Small intestine (tissue), 7 donors: ENCODE measurements around the gene SMARCD3. TPM values are rescaled to one million over a fixed set of nuclear protein-coding genes. Genes with fewer than 3 reads are reported as not detected.

ENCODE experiments used
- DNase-seq, 2 donors: peaks; one replicate each; pipeline versions ENCODE4 v3.0.0 to v3.0.0-alpha.2; 2013
- FAIRE-seq: peaks from 2 replicates; lab custom pipeline; 2012; peaks lifted over from hg19 to GRCh38; lab: Jason Lieb, UNC
- H3K27ac ChIP-seq, 3 donors: one replicate each; pipeline ENCODE4 v1.5.1; 2013; ENCODE audit warnings: low read length in 2 of 3, mild to moderate bottlenecking in 2 of 3, control low read depth in 1 of 3, inconsistent platforms in 1 of 3, low read depth in 1 of 3, moderate library complexity in 1 of 3
- H3K27me3 ChIP-seq, 3 donors: one replicate each; pipeline ENCODE4 v1.6.1; 2013; ENCODE audit warnings: low read length in 3 of 3, inconsistent platforms in 1 of 3; ENCODE audit not compliant: control insufficient read depth in 3 of 3, insufficient read depth in 3 of 3
- H3K36me3 ChIP-seq, 3 donors: one replicate each; pipeline ENCODE4 v1.6.1; 2013; ENCODE audit warnings: low read length in 3 of 3, inconsistent platforms in 1 of 3, low read depth in 1 of 3, mild to moderate bottlenecking in 1 of 3, moderate library complexity in 1 of 3; ENCODE audit not compliant: control insufficient read depth in 3 of 3, insufficient read depth in 2 of 3
- H3K4me1 ChIP-seq, 3 donors: one replicate each; pipeline ENCODE4 v1.6.1; 2013; ENCODE audit warnings: low read length in 2 of 3, inconsistent platforms in 1 of 3, low read depth in 1 of 3, mild to moderate bottlenecking in 1 of 3, moderate library complexity in 1 of 3; ENCODE audit not compliant: control insufficient read depth in 3 of 3, insufficient read depth in 2 of 3
- H3K4me3 ChIP-seq, 3 donors: one replicate each; pipeline ENCODE4 v1.5.1; 2013; ENCODE audit warnings: low read length in 3 of 3, control low read depth in 1 of 3, inconsistent platforms in 1 of 3, low read depth in 1 of 3, mild to moderate bottlenecking in 1 of 3, moderate library complexity in 1 of 3
- H3K9me3 ChIP-seq, 2 donors: one replicate each; pipeline ENCODE4 v1.6.1; 2013; ENCODE audit warnings: low read depth in 1 of 2, low read length in 1 of 2; ENCODE audit not compliant: control insufficient read depth in 2 of 2, insufficient read depth in 1 of 2
- WGBS, 3 donors: extraction: QIAGEN DNeasy Blood & Tissue Kit; methylation state at CpG; one replicate each; pipeline ENCODE4 v1.1.7; 2013; 5-methylcytosine and 5-hydroxymethylcytosine counted together
- polyA plus RNA-seq, 4 donors: library from polyadenylated mRNA; stranded (reverse) in 3 of 4; unstranded in 1 of 4; fragments of 200-250 nt in 3 of 4; fragments of 120-200 nt in 1 of 4; gene quantifications; one replicate each; pipeline versions ENCODE4 v1.2.1 to v1.2.3, GENCODE V29; 2013
- donor health status: healthy with polysubstance abuse.
- donor health status: control.
- donor health status: control.
- donor health status: Bipolar disorder and iron deficiency.
- donor health status: healthy.

Gene SMARCD3
- polyA plus RNA-seq, 4 donors, result 0.89 to 16.0 (median 10.3) TPM

- Histone ChIP-seq H3K4me3 (no peak overlapping the region), H3K27me3 (no peaks in the 10 kb centered on the region), H3K27ac (no peak overlapping the region), H3K36me3 (peaks cover 10 to 61% (median 16%) of the 10 kb centered on the region in 3 donors), H3K9me3 (no peaks in the 10 kb centered on the region), H3K4me1 (peaks cover 0 to 9% (median 3%) of the 10 kb centered on the region in 3 donors)
- DNase-seq (no peak), FAIRE-seq (no peak)
- 92 to 94% (median 92%) methylated on average over 28 of the region's 28 CpGs for WGBS, 3 donors
Observed at GRCh38 chr7:151235091-151235787, 13.3 kb downstream of the SMARCD3 start.

- Histone ChIP-seq H3K36me3 (peaks cover 10 to 47% (median 12%) of the 10 kb centered on the region in 3 donors), H3K27ac (no peak overlapping the region), H3K9me3 (no peaks in the 10 kb centered on the region), H3K4me1 (peaks cover 0 to 9% (median 3%) of the 10 kb centered on the region in 3 donors), H3K4me3 (peak overlapping the region in 1 of 3 donors; percentile 97), H3K27me3 (no peaks in the 10 kb centered on the region)
- FAIRE-seq (no peak), DNase-seq (no peak)
- 76 to 82% (median 79%) methylated on average over 9 of the region's 9 CpGs for WGBS, 3 donors
Observed at GRCh38 chr7:151233804-151234203, 14.7 kb downstream of the SMARCD3 start.

DNA sequence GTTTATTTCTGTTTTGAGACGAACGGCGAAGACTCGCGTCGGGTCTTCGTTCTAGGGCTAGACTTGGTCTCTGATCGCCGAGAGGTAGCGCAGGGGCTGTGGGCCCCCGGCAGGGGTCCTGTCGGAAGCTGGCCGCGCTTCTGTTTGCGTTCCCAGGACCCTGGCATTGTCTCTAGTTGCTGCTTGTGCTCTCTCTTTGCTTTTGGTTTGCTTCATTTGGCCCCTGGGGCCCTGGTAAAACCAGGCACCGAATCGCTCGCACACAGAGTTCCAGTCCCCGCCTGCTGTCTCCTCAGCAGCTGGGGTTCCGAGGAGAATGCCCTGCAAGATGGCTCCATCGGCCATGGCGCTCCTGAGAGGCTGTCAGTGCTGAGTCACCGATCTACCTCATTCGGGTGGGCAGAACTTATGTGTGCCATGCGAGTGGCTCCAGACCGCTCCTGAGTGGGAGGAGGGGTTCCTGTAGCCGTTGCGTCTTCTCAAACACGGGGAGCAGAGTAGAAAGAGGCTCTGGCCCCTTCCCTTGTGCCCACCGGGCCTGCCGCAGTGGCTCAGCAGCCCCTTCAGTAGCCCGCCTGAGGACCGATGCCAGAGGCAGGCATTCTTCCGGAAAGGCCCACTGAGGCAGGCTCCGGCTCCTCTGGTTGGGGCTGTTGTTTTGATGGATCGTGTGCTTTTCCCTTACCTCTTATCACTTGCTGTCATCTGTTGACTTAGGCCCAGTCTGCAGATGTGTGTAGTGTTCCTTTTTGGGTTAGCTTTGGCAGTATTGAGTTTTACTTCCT, 15.4 kb downstream of the SMARCD3 start:
- no peaks in the 10 kb centered on the region for H3K27me3 ChIP-seq
- no peaks in the 10 kb centered on the region for H3K9me3 ChIP-seq
- H3K4me1 ChIP-seq, result peaks cover 0 to 10% (median 3%) of the 10 kb centered on the region in 3 donors
- peak overlapping the region; percentile 8 to 66 (median 26) for H3K27ac ChIP-seq
- 6 to 7% (median 6%) methylated on average over 36 of the region's 36 CpGs for WGBS, 3 donors
- FAIRE-seq (no peak), DNase-seq (peak; percentile 41 to 61)
- H3K36me3 ChIP-seq, result peaks cover 9 to 40% (median 12%) of the 10 kb centered on the region in 3 donors
- H3K4me3 ChIP-seq, result peak overlapping the region; percentile 93 to 97 (median 95)

- 0 to 1% (median 0%) methylated on average over 57 to 79 of the region's 79 CpGs for WGBS, 3 donors
Observed at GRCh38 chr7:151232091-151232916, 16.2 kb downstream of the SMARCD3 start, which contains the start of gene CHPF2. CHPF2 (plus strand) TSS chr7:151232483; CDS start chr7:151234012, 1,529 bp downstream.

GRCh38 chr7:151231080-151231479, 17.4 kb downstream of the SMARCD3 start:
- WGBS, 3 donors, result 52 to 83% (median 77%) methylated on average over 1 of the region's 1 CpG
- Histone ChIP-seq H3K9me3 (no peaks in the 10 kb centered on the region), H3K4me3 (no peak overlapping the region), H3K36me3 (peaks cover 0 to 22% (median 5%) of the 10 kb centered on the region in 3 donors), H3K4me1 (peaks cover 0 to 17% (median 3%) of the 10 kb centered on the region in 3 donors), H3K27me3 (no peaks in the 10 kb centered on the region), H3K27ac (no peak overlapping the region)
- FAIRE-seq (no peak), DNase-seq (no peak)

More at GRCh38 chr7:151232091-151232916, 16.2 kb downstream of the SMARCD3 start, which contains the start of gene CHPF2:
- FAIRE-seq (no peak), DNase-seq (peak; percentile 89 to 93)
- Histone ChIP-seq H3K27ac (peak within 1 kb of the TSS; percentile 8 to 66 (median 26)), H3K4me1 (peaks cover 0 to 14% (median 3%) of the 10 kb centered on the region in 3 donors), H3K9me3 (no peaks in the 10 kb centered on the region), H3K36me3 (peaks cover 5 to 32% (median 8%) of the 10 kb centered on the region in 3 donors), H3K4me3 (peak within 1 kb of the TSS; percentile 93 to 97 (median 95)), H3K27me3 (no peaks in the 10 kb centered on the region)

DNA sequence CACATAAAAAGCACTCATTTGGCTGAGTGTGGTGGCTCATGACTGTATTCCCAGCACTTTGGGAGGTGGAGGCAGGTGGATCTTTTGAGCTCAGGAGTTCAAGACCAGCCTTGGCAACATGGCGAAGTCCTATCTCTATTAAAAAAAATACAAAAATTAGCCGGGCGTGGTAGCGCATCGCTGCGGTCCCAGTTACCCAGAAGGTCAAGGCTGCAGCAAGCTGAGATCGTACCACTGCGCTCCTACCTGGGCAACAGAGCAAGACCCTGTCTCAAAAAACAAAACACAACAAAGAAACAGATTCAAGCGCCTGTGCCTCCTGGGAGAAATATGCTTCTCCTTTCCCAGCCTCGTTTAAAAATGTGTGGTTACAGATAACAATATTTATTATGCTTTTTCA, 19.2 kb downstream of the SMARCD3 start:
- Histone ChIP-seq H3K4me1 (peaks cover 5 to 21% (median 5%) of the 10 kb centered on the region in 3 donors), H3K27ac (no peak overlapping the region), H3K4me3 (no peak overlapping the region), H3K36me3 (peaks cover 0 to 14% (median 2%) of the 10 kb centered on the region in 3 donors), H3K9me3 (no peaks in the 10 kb centered on the region), H3K27me3 (no peaks in the 10 kb centered on the region)
- FAIRE-seq (no peak), DNase-seq (no peak)
- 86 to 93% (median 86%) methylated on average over 10 of the region's 10 CpGs for WGBS, 3 donors

DNA sequence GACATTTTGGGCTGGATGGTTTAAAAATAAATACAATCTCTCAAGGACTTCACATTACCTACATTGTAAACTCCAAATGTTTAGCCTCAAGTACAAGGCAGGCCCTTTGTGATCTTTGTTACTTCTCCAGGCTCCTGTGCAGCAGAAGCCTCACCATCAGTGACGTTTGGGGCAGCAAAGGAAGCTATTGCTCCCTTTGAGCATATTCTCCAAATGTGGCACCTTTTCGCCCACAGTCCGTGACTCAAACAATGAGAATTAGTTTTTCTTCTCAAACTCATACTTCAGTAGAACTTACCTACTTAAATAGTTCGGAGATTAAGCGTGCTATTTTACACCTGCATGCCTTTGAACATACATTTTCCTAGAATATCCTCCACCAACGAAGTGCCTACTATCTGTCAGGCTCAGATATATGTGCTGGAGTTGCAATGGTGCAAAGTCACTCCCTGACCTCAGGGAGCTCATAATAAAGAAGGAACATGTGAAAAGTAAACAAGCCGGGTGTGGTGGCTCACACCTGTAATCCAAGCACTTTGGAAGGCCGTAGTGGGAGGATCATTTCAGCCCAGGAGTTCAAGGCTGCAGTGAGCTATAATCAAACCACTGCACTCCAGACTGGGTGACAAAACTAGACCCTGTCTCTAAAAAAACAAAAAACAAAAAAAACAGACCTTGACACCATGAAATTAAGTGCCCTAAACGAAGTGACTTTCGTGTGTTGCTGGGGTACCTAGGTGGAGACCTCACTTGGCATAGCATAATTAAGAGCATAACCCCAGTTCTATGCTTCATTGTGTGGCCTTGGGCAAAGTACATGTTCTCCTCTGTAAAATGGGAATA, 20.2 kb downstream of the SMARCD3 start:
- FAIRE-seq (no peak), DNase-seq (peak in 1 of 2 donors; percentile 75)
- H3K4me3 ChIP-seq, result peak overlapping the region in 2 of 3 donors; percentile 63 to 86
- H3K36me3 ChIP-seq, result peaks cover 3 to 18% (median 4%) of the 10 kb centered on the region in 3 donors
- no peaks in the 10 kb centered on the region for H3K9me3 ChIP-seq
- peaks cover 2 to 13% (median 5%) of the 10 kb centered on the region in 3 donors for H3K4me1 ChIP-seq
- WGBS, 3 donors, result 35 to 62% (median 55%) methylated on average over 10 of the region's 10 CpGs
- H3K27ac ChIP-seq, result peak overlapping the region in 2 of 3 donors; percentile 62 to 89
- no peaks in the 10 kb centered on the region for H3K27me3 ChIP-seq
